ENCODE data around the gene AACS. TPM values are rescaled to one million over a fixed set of nuclear protein-coding genes. Genes with fewer than 3 reads are reported as not detected.

Gene AACS
- polyA plus RNA-seq, 3 donors: 4.7 to 7.9 (median 5.1) TPM

DNA sequence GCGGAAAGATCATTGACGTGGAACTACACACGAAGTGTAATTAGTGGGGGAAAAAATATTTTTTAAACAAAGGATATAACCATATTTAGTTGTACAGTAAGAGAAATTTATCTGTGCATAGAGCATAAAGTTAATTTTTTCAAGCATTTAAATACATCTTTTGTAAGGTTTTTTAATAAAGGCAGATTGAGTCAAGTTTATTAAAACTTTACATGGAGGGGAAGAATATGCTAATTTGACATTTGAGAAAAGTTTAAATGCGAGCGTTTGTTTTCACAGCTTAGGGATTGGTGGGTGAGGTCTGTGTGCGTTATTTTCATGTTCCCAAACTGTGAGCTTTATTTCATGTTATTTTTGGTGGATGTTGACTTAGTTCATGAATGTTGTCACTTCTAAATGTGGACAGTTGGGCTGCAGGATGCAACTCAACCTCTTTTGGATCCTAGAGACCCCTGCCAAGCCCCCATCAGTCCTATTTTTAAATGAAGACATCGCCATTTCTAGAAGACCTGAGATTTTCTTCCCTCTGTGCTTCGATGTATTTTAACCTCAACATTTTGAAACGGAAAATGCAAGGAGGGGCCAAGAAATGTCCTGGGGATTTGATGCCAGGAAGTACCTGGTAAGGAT lies 39.5 kb upstream of the AACS start:
- intact Hi-C loops (cut with micrococcal nuclease): loop anchor here in 1 of 2 donors (2.0 kb wide), 1 partner anchor 47 kb away; no protein-coding TSS in a partner anchor
- peaks cover 36 to 70% of the 10 kb centered on the region in 2 donors for H3K36me3 Mint-ChIP-seq

DNA sequence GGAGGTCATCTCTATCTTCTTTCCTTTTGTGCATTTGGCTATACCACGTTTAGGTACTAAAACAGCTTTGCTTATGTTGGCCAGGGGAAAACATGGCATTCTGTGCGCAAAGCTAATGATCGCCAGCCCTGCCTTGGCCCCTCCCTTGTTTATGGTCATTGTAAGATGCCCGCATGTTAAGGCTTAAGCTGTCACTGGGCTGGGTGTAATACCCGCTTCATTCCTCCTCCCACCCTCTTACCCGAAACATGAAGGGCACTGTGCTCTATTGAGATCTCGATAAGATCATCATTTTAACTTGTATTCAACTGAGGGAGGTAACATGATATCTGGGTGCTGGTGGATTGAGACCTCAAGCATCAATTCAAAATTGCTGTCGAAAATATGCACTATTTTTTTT lies 37.1 kb upstream of the AACS start:
- Mint-ChIP-seq H3K4me1 (no peaks in the 10 kb centered on the region), H3K27me3 (ENCODE audit: low read depth in 3 of 3) (no peaks in the 10 kb centered on the region), H3K4me3 (no peak overlapping the region), H3K27ac (peak overlapping the region in 1 of 7 donors; percentile 18), H3K36me3 (peaks cover 30 to 64% of the 10 kb centered on the region in 2 donors), H3K9me3 (no peaks in the 10 kb centered on the region)
- Histone ChIP-seq H3K9me3 (replicated peaks in 1 of 2; ENCODE audit: control insufficient read depth in 1 of 2, insufficient read depth in 1 of 2, low read length in 2 of 2) (no peaks in the 10 kb centered on the region), H3K27me3 (ENCODE audit: control insufficient read depth in 2 of 2, insufficient read depth in 2 of 2, low read length in 2 of 2) (no peaks in the 10 kb centered on the region), H3K9ac (ENCODE audit: insufficient read depth, low read length, poor library complexity, severe bottlenecking) (no peak overlapping the region), H4K20me1 (ENCODE audit: insufficient read depth, low read length) (no peaks in the 10 kb centered on the region), H3K36me3 (replicated peaks in 1 of 2; ENCODE audit: control insufficient read depth in 1 of 2, insufficient read depth in 2 of 2, low read length in 2 of 2) (peaks cover 12 to 47% of the 10 kb centered on the region in 2 donors), H3K79me2 (ENCODE audit: insufficient read depth, low read length) (no peaks in the 10 kb centered on the region), H3K4me2 (replicated peaks; ENCODE audit: extremely low read depth, low read length, poor library complexity, severe bottlenecking) (no peak overlapping the region), H3K4me1 (ENCODE audit: control insufficient read depth in 1 of 2, insufficient read depth in 2 of 2, low read length in 2 of 2) (no peaks in the 10 kb centered on the region), H3K4me3 (replicated peaks in 1 of 3; ENCODE audit: low read depth in 2 of 3, low read length in 3 of 3) (no peak overlapping the region), H2AFZ (ENCODE audit: insufficient read depth, low read depth, low read length, poor library complexity, severe bottlenecking) (no peak overlapping the region), H3K27ac (ENCODE audit: low read depth in 1 of 2, low read length in 2 of 2) (no peak overlapping the region)
- intact Hi-C loops (cut with micrococcal nuclease): no loop called here
- WGBS (ENCODE audit: insufficient coverage): 100% methylated on average over 2 of the region's 8 CpGs
- TF ChIP-seq, protein P1, sequence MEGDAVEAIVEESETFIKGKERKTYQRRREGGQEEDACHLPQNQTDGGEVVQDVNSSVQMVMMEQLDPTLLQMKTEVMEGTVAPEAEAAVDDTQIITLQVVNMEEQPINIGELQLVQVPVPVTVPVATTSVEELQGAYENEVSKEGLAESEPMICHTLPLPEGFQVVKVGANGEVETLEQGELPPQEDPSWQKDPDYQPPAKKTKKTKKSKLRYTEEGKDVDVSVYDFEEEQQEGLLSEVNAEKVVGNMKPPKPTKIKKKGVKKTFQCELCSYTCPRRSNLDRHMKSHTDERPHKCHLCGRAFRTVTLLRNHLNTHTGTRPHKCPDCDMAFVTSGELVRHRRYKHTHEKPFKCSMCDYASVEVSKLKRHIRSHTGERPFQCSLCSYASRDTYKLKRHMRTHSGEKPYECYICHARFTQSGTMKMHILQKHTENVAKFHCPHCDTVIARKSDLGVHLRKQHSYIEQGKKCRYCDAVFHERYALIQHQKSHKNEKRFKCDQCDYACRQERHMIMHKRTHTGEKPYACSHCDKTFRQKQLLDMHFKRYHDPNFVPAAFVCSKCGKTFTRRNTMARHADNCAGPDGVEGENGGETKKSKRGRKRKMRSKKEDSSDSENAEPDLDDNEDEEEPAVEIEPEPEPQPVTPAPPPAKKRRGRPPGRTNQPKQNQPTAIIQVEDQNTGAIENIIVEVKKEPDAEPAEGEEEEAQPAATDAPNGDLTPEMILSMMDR (IDR thresholded peaks at IDR 0.05): no peak
- DNase-seq: no peak

More for the DNA sequence above, 39.5 kb upstream of the AACS start:
- Histone ChIP-seq H3K4me1 (ENCODE audit: control insufficient read depth in 1 of 2, insufficient read depth in 2 of 2, low read length in 2 of 2) (no peaks in the 10 kb centered on the region), H3K9me3 (replicated peaks in 1 of 2; ENCODE audit: control insufficient read depth in 1 of 2, insufficient read depth in 1 of 2, low read length in 2 of 2) (peaks cover 0 to 5% of the 10 kb centered on the region in 2 donors), H2AFZ (ENCODE audit: insufficient read depth, low read depth, low read length, poor library complexity, severe bottlenecking) (no peak overlapping the region), H4K20me1 (ENCODE audit: insufficient read depth, low read length) (no peaks in the 10 kb centered on the region), H3K36me3 (replicated peaks in 1 of 2; ENCODE audit: control insufficient read depth in 1 of 2, insufficient read depth in 2 of 2, low read length in 2 of 2) (peaks cover 16 to 59% of the 10 kb centered on the region in 2 donors), H3K27me3 (ENCODE audit: control insufficient read depth in 2 of 2, insufficient read depth in 2 of 2, low read length in 2 of 2) (no peaks in the 10 kb centered on the region), H3K27ac (ENCODE audit: low read depth in 1 of 2, low read length in 2 of 2) (no peak overlapping the region), H3K79me2 (ENCODE audit: insufficient read depth, low read length) (no peaks in the 10 kb centered on the region), H3K9ac (ENCODE audit: insufficient read depth, low read length, poor library complexity, severe bottlenecking) (no peak overlapping the region), H3K4me2 (replicated peaks; ENCODE audit: extremely low read depth, low read length, poor library complexity, severe bottlenecking) (no peak overlapping the region), H3K4me3 (replicated peaks in 1 of 3; ENCODE audit: low read depth in 2 of 3, low read length in 3 of 3) (no peak overlapping the region)
- no peaks in the 10 kb centered on the region for H3K27me3 Mint-ChIP-seq (ENCODE audit: low read depth in 3 of 3)
- H3K9me3 Mint-ChIP-seq: peaks cover 0 to 8% (median 0%) of the 10 kb centered on the region in 7 donors
- H3K4me1 Mint-ChIP-seq: peaks cover 3% of the 10 kb centered on the region
- 93% methylated on average over 3 of the region's 9 CpGs for WGBS (ENCODE audit: insufficient coverage)
- H3K27ac Mint-ChIP-seq: peak overlapping the region in 1 of 7 donors; percentile 48
- TF ChIP-seq, protein P1 (IDR thresholded peaks at IDR 0.05): no peak
- no peak overlapping the region for H3K4me3 Mint-ChIP-seq
- no peak for DNase-seq
